HG03442 (cell line): ENCODE data around the gene AHCYL2.
"Not testable (repeated sequence)": the region's sequence is repeated elsewhere in the genome, so short reads cannot be mapped to it uniquely, and the experiment has no call there.

Experiments used
- ATAC-seq: cut with Tn5 transposase; IDR thresholded peaks from one replicate; pipeline ENCODE4 v1.9.1; 2021; ENCODE audit warnings: mild to moderate bottlenecking, moderate library complexity; ENCODE audit not compliant: unreplicated experiment

AHCYL2 gene

DNA sequence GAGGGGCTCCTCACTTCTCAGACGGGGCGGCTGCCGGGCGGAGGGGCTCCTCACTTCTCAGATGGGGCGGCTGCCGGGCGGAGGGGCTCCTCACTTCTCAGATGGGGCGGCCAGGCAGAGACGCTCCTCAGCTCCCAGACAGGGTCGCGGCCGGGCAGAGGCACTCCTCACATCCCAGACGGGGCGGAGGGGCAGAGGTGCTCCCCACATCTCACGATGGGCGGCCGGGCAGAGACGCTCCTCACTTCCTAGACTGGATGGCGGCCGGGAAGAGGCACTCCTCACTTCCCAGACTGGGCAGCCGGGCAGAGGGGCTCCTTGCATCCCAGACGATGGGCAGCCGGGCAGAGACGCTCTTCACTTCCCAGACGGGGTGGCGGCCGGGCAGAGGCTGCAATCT lies 251.6 kb downstream of the AHCYL2 start:
- not testable (repeated sequence) for ATAC-seq
